GM18907 (cell line): ENCODE data around the gene ASCL5.
A peak's percentile ranks its signal among the peaks of the same experiment; 100 is the strongest.

Experiments
- ATAC-seq: cut with Tn5 transposase; IDR thresholded peaks from one replicate; pipeline ENCODE4 v1.9.1; 2021; ENCODE audit warnings: mild to moderate bottlenecking, moderate library complexity; ENCODE audit not compliant: unreplicated experiment

ASCL5 gene

DNA sequence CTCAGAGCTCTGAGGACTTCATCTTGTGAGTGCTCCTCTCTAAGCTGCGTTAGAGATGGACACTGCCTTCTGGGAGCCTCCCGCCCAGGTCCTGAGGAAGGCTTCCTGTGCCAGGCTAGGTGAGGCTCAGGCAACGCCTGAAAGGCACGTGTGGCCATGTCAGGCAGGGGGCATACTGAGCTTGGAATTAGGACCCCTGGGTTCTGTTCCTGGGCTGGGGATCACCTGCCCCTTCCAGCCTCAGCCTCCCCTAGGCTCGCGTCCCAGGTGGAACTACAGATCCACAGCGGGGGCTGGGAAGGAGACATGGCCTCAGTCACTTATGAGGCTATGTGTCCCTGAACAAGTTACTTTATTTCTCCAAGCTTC is 10.0 kb upstream of the ASCL5 start:
- ATAC-seq = no peak

DNA sequence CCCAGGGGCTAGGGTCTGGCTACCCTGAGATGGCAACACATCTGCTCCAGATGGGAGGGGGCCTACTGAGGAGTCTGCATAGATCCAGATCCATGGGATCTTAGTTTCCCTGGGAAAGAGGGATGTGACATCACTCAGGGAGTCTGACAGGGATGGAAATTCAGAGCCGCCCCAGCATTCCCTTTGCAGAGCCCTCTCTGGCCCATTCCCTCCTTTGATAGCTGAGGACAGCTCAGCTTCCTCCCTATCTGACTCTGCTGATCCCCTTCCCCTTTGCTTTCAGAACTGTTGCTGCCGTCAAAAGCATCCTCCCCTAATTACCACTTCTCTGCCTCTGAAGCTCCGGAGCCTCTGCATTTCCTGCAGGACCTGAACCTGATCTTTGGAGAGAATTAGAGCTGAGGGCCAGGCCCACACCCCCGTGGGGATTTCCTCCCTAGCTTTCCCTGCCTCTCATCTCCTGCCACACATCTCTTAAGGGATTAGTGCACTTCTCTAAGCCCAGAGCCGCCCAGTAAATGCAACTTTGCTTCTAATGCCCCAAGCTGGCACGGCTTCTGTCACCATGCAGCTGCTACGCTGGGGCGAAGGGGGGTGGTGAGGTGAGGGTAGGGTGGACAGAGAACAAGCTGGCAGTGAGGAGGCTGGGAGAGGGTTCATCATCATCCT is 9.5 kb upstream of the ASCL5 start:
- no peak for ATAC-seq

DNA sequence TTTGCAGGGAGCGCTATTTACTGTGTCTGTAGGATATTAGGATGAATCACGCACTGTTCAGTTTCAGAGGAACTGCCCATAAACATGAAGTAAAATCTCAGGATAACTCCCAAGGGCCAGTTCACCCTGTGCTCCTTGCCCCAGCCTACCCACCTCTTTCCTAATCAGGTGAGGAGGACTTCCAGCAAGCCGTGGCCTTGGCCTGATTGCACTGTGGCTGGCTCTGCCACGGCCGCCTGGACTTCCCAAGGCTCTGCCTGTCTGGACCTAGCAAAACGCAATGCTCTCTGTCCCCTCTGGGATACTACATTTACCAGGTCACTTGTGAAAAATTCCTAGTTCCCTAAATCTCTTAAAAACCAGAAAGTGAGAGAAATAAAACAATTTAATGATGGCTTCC is 7.4 kb upstream of the ASCL5 start:
- ATAC-seq = no peak

DNA sequence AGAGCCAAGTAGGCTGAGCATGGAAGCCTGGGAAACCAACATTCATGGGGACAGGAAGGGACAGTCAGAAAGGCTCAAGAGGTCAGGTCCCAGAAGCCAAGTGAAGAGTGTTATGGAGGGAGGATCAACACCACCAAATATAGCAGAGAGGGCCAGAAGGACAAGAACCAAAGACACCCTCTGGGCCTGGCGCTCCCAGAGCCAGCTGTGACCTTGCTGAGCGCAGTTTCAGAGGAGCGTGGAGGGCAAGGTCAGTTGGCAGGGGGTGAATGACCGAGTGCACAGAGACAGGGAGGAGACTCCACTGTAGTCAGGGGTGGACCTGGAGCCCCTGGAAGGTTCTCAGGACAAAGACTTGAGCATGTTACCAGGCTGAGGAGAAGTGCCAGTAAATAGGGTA is 4.4 kb upstream of the ASCL5 start:
- ATAC-seq = no peak

DNA sequence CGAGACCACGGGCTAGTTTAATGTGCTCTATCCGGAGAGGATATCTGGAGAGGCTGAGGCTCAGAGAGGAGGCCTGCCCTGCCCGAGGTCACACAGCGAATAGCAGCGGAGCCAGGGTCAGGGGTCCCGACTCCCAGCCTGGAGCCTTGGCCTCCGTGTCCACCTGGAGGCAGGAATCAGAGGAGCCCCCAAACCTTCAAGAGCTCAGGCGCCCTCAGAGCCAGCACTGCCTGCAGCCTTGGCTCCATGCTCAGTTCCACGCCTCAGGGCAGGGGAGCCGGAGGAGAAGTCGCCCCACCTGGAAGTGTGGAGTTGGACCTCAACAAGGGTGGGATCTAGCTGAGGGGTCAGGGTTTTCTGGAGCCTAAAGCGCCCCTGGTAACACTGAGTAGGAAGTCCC is 2.0 kb upstream of the ASCL5 start:
- ATAC-seq = no peak

DNA sequence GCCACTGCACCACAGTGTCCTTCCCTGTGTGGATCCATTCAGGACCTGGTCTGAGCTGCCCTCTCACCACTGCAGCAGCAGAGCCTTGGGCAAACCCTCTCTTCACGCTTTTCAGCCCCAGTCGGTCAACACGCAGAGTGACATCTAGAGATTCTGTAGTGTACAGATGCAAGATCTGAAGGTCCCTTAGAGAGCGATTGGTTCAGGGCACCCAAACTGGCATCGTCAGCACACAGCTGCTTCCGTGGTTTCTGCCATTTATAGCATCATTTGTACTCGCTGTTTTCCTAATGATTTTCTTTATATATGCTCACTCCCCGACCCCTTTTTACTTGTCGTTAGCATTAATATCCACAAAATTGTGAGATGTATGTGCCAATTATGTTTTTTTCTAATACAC is 1.5 kb upstream of the ASCL5 start:
- no peak for ATAC-seq

DNA sequence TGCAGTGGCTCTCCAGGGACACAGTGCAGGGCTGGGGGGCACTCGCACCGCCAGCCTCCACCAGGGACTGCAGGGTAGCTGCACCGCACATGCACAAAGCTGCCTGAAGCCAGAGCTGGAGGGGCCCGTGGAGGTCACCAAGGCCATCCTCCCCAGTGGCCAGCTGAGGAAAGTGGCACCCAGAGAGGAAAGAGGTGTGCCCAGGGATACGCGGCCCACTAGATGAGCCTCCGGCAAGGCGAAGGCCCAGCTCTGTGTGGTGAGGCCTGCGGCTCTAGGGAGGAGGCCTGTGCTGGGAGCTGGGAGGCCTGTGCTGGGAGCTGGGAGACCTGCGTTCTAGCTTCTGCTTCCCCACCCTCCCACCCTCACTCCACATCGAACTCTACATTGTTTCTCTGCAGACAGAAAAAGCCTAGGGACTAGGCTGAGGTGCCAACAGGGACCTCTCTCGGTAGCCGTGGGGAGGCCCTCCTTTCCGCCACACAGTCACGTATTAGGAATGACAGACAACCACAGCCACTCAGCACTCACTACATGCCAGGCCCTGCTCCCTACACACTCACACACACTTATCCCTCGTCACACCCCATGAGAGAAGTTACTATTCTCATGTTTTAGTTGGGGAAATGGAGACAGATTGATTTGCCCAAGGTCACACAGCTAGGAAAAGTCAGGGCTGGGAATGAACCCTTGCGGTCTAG is 921 bp upstream of the ASCL5 start:
- ATAC-seq = no peak

DNA sequence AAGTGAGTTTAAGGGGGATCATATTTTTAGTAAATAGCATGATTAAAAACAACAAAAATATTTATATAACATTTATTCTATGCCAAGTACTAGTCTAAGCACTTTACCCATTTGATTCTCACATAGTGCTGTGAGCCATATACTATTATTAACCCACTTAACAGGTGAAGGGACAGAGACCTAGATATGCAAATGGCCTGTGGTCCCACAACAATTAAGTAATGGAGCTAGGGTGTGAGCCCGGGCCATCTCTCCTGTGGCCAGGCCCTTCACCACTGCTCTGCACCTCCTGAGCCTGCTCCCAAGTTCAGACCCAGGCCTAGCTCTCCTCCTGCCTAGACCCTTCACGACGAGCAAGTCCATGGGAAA is 537 bp downstream of the ASCL5 start:
- ATAC-seq = no peak

DNA sequence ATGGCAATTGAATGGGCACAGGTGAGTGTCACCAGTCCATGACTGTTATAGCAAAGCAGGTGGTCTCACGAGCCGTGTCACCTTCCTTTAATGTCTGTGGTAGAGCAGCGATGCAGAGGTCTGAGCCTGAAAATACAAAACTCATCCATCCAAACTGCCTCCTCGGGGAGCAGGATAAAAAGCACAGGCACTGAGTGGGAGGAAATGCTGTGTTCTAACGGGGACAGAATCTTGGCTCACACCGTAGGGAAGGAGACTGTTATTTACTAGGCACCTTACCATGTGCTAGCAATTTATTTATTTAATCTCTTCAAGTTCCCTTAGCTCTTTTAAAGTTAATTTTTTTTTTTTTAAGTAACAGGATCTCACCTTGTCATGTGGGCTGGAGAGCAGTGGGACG is 1.2 kb downstream of the ASCL5 start:
- ATAC-seq = no peak

DNA sequence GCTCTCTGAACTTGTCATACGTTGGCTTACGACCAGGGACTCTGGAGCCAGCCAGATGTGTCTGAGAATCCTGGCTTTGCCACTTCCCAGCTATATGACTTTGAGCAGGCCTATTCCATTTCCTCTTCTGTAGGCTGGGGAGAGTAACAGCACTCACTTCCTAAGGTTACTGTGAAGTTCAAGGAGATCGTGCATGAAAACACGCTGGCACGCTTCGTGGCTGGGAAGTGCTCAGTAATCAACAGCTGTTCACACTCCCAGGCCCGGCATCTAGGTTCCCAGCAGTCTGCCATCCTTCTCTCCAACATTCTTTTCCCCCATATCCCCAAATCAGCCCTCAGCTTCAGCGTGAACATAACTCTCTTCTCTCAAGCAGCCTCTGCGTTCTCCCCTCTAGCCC is 2.0 kb downstream of the ASCL5 start:
- ATAC-seq = no peak

DNA sequence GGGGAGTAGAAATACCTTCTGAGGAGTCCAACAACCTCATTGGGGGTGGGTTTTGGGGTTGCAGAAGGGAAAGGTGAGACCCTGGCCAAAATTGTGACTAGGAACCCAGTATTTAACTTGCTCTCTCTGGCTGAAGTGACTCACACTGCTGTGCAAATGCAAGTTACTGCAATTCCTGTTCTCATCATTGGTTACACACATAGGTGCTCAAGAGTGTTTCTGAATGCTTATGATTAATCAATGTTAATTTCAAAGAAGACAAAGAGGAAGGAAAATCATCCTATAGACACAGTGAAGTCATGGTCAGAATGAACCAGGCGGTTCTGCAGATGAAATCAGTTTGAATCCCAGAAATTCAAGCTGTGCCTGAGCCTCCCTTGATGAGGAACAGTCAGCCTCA is 3.1 kb downstream of the ASCL5 start:
- ATAC-seq = no peak

DNA sequence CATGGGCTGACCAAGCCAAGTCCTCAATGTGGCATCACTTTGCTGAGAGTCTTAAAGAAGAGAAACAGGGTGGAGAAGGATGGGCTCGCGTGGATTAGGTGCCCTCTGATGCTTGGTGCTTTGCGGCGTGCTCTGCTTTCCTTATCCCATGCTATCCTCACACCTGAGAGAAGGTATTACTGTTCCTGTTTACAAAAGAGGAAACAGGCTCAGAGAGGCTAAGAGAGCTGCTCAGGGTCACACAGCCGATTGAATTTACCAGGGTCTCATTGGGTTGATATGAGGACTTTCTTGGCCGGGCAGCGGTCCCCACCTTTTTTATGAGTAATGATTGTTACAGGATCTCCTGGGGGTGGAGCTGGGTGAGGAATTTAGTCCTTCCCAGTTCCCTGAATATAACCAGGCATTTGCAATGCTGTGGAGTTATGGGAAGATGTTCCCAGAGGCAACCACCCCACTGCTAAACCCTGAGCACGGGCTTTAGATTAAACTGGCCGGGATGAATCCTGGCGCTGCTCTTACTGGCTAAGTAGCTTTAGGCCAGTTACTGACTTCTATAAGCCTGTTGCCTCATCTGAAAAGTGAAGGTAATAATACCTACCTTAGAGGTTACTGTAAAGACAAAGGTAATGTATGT is 4.5 kb downstream of the ASCL5 start:
- ATAC-seq = no peak

DNA sequence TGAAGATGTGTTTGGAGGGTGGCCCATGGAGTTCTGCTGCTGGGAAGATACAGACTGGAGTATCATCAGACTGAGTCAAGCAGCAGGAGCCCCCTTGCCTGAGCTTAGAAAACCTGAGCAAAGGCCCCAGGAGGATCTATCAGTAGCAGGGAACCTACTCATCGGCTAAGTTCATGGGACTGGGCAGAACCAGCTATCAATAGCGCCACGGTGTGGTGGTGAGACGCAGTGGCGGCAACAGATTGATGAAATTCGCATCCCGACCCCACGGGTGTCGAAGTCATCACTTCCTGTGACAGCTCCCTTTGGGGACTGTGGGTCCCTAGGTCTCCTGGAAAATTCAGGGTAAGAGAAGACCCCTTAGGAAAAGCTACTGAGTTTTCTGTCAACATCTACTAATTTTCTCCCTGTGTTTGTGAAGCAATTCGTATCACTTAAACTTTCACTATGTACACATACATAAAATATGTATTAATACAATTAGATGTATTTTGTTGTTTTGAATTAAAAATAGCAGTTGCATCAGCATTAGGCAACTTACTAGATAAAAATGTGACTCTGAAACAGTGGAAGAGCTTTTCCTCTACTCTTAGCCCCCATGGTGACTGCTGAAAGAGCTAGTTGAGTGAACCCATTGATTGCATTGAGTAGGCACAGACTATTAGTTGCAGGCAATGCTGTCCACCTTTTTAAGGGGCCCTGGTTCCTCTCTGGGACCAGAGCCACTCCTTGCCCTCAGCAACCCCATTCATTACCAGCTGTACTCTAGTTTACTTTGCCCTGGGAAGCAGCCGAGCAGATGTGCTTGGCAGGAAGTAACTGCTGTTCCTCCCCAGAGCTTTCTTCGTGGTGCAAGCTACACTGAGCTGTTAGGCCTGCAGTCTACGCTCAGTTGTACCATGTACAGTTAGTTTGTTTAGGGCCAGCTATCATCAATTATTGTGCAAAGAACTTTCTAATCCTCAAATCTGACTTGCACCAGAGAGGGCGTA is 7.5 kb downstream of the ASCL5 start:
- ATAC-seq = no peak

DNA sequence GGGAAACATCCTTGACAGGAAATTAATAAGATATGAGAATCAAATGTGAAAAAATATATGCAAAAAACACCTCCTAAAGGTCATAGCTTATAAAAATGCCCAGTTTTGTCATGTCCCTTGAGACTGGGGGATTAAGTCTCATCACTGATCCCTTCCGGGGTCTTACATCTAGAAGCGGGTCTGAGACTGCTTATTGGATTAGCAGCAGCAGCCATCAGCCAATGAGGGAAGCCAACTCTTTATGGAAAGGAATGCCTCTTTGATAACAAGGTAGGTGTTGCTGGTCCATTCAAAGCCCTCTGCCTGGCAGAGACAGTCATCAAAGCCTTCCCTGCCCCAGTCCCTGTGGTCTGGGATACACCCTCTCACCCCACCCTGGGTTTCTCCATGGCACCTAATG is 10.9 kb downstream of the ASCL5 start:
- ATAC-seq = no peak

DNA sequence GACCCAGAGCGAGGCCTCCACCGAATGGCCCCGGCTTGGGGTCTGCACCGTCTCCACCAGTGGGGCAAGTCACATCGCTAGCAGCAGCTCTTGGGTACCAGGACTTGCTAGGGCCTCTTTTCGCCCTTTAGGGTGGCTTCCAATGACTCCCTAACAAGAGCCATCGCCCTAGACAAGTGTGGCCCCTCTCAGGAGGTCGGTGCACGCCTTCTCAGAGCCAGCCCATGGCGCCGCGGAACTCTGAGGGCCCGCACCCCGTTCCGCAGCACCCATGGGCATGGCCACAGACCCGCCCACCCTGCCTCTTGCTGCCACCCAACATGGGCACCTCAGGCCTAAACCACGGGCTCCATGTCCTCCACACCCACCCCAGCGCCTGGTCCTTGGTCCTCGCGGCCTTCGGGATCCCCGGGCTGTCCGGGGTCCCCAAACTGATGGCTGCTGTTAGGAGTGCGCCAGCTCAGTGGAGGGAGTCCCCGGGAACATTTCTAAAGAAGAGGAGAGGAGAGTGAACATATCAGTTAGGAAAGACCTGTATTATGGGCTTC is 11.5 kb downstream of the ASCL5 start:
- ATAC-seq = no peak

DNA sequence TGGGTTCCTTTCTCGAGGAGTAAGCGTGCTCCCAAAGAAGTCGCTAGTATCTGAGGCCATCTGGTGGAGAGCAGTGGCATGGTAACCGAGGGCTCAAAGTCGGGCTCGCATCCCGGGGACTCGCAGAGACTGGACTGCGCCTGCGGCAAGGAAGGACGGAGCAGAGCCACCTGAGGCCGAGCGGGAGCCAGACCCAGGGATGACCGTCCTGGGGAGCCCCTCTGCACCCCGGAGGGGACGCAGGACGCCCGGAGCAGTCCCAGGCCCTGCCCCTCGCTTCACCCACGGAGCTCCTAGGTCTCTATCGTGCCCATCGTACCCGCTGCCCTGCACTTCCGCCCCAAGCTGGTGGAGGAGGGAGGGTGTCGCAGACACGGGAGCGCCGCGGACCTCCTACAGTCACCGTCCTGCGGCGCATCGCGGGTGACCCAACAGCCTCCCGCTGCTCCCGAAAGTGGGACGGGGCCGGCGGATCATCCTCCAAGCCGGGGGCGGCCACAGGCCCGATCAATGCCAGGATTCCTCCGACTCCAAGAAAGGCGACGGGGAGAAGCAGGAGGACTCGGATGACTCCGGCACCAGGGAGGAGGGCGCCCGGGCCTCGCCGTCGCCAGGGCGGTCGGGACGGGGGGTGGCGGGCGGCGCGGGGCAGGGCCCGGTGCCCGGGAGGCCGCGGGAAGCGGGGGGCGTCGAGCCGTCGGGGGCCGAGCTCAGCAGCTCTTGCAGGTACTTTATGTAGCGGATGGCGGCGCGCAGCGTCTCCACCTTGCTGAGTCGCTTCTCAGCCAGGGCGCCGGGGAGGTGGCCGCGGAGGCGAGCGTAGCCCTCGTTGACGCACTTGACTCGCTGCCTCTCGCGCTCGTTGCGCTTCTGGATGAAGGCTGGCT is 12.5 kb downstream of the ASCL5 start:
- ATAC-seq = peak; percentile 92

DNA sequence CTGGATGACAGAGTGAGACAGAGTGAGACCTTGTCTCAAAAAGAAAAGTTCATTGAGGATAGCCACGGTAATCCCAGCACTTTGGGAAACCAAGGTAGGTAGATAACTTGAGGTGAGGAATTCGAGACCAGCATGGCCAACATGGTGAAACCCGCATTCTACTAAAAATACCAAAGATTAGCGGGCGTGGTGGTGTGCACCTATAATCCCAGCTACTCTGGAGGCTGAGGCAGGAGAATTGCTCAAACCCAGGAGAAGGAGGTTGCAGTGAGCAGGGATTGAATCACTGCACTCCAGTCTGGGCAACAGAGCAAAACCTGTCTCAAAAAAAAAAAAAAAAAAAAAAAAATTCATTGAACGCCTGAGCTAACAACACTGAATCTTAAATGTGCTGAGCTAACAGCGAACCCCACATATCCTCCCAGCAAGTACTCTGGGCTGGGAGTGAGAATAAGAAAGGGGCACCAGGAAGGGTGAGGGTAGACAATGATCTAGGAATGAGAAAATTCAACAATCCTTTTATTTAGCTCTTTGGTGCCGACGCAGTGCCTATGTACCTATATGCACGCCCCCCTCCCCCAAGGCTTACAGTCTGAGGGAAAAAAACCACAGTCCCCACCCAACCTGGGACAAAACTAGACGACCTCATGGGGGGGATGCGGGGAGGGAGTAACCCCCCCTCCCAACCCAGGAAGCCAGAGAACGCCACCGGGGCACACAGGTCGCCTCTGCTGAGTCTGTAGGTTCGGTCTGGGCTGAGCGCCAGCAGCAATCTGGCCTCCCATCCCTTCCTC is 13.3 kb downstream of the ASCL5 start:
- no peak for ATAC-seq

DNA sequence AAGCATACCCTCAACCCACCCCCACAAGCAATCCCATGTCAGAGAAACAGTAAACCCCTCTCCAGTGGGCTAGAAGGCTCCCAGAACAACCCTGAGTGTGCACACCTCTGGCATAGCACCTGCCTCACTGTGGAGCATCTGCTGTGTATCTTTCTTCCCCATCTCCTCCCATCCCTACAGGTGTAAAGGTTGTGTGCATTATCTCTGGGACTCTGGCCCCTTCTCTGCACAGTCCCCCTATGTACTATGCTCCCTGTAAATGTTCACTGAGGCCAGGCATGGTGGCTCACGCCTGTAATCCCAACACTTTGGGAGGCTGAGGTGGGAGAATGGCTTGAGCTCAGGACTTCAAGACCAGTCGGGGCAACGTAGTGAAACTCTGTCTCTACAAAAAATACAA is 14.1 kb downstream of the ASCL5 start:
- no peak for ATAC-seq

DNA sequence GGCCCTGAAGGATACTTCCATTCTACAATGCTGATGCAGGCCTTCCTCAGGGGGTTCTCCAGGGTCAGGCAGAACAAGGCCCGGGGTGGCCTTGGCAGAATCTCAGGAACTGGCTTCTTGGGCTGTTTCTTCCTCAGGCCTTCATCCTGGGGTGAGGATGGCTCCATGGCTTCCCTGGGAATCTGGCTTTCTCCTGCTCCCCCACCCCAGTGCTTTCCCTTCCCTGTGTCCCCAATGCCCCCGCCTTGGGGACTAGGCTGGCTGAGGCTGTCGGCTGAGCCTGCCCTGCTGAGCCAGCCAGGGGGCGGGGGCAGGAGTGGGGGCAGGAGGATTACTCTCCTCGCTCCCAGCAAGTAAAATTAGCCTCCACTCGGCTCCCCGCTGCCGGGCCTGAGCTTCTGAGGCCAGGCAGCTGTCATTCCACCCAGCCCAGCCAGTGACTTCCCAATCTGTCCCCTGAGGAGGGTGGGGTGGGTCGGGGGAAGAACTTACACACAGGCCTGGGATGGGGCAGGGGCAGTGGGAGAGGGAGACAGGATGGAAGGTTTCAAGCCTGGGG is 14.7 kb downstream of the ASCL5 start, which contains the start of gene CACNA1S:
TSS of gene CACNA1S (minus strand) at position 254 of the 559 bp plus-strand sequence. CDS start at position 167, 87 bp downstream.
- ATAC-seq = no peak
